GM12878 (cell line): ENCODE data around the gene TEX22. TPM values are rescaled to one million over a fixed set of nuclear protein-coding genes. Genes with fewer than 3 reads are reported as not detected.

Experiments used
- ATAC-seq: fragments of 200-7000 bp; cut with Tn5 transposase; 3 replicates; pipeline ENCODE4 v1.9.1; 2020; ENCODE audit warnings: mild to moderate bottlenecking, moderate library complexity
- BruUV-seq: library from RNA; stranded (reverse); fragments of 400-500 nt; replicated peaks from 2 replicates; lab custom pipeline; 2021; lab: Mats Ljungman, UMichigan
- CTCF ChIA-PET: fragments of 300-600 bp; sonication (Branson Sonifier 250); formaldehyde crosslinking; extraction: SDS; loops from one replicate; lab custom pipeline; 2021; ENCODE audit warnings: inconsistent platforms; lab: Yijun Ruan, JAX
- POLR2A ChIA-PET: fragments of 350-600 bp; formaldehyde crosslinking; extraction: SDS; loops from one replicate; lab custom pipeline; 2021; ENCODE audit warnings: inconsistent platforms; lab: Charles Lee
- RAD21 ChIA-PET: fragments of 300-600 bp; sonication (Branson Sonifier 250); formaldehyde crosslinking; loops from one replicate; lab custom pipeline; 2023; ENCODE audit warnings: antibody characterized with exemption; ENCODE audit not compliant: unreplicated experiment; lab: Charles Lee
- SMC1A ChIA-PET: fragments of 300-600 bp; sonication (Branson Sonifier 250); formaldehyde crosslinking; loops from one replicate; lab custom pipeline; 2023; ENCODE audit not compliant: unreplicated experiment, uncharacterized antibody; lab: Charles Lee
- DNase-seq: peaks from one replicate; pipeline ENCODE4 v3.0.0-alpha.2; 2011; ENCODE audit warnings: low read depth, low spot score
- FAIRE-seq: peaks from 3 replicates; lab custom pipeline; 2011; peaks lifted over from hg19 to GRCh38; lab: Jason Lieb, UNC
- H2AFZ ChIP-seq: 2 replicates; pipeline ENCODE4 v1.6.0; 2011; ENCODE audit warnings: low read depth, low read length, control low read depth; ENCODE audit not compliant: control insufficient read depth
- H3K27ac ChIP-seq: 2 replicates; pipeline ENCODE4 v1.5.1; 2011; ENCODE audit warnings: control low read depth; ENCODE audit not compliant: control insufficient read depth, insufficient read depth
- H3K27me3 ChIP-seq, 2 experiments: replicated peaks in 1 of 2; 2 replicates each; pipeline versions ENCODE4 v1.6.0 to v1.6.1; 2011; ENCODE audit warnings: low read length in 1 of 2; ENCODE audit not compliant: control insufficient read depth in 2 of 2, insufficient read depth in 2 of 2
- H3K36me3 ChIP-seq, 2 experiments: 2 replicates each; pipeline ENCODE4 v1.5.1; 2011; ENCODE audit warnings: low read length in 1 of 2; ENCODE audit not compliant: control insufficient read depth in 2 of 2, insufficient read depth in 2 of 2
- H3K4me1 ChIP-seq: 2 replicates; pipeline ENCODE4 v1.6.1; 2011; ENCODE audit warnings: mild to moderate bottlenecking, low read length, moderate library complexity, mixed read lengths; ENCODE audit not compliant: control insufficient read depth, insufficient read depth
- H3K4me2 ChIP-seq: 2 replicates; pipeline ENCODE4 v1.6.0; 2011; ENCODE audit warnings: control low read depth; ENCODE audit not compliant: control insufficient read depth, insufficient read depth
- H3K4me3 ChIP-seq: fragments of 200-600 bp; sonication (generic); 2 replicates; pipeline ENCODE4 v1.5.1; 2016
- H3K79me2 ChIP-seq: 2 replicates; pipeline ENCODE4 v1.6.0; 2011; ENCODE audit warnings: low read length; ENCODE audit not compliant: control insufficient read depth, insufficient read depth
- H3K9ac ChIP-seq: 2 replicates; pipeline ENCODE4 v1.8.0; 2011; ENCODE audit warnings: low read length, control low read depth, mixed read lengths; ENCODE audit not compliant: control insufficient read depth, insufficient read depth
- H3K9me3 ChIP-seq: replicated peaks from 3 replicates; pipeline ENCODE4 v1.5.1; 2011; ENCODE audit warnings: mild to moderate bottlenecking, low read length; ENCODE audit not compliant: control insufficient read depth, insufficient read depth
- H4K20me1 ChIP-seq: 2 replicates; pipeline ENCODE4 v1.6.0; 2011; ENCODE audit not compliant: control insufficient read depth, insufficient read depth
- MTA2 ChIP-seq: fragments of 450-650 bp; IDR thresholded peaks from 2 replicates; pipeline ENCODE4 v1.6.1; 2016; ENCODE audit warnings: low read depth, mild to moderate bottlenecking, moderate library complexity
- PAX5 ChIP-seq: IDR thresholded peaks from 2 replicates; pipeline ENCODE4 v1.6.1; 2011; ENCODE audit warnings: low read depth, low read length, borderline replicate concordance
- POLR2A ChIP-seq: IDR thresholded peaks from 2 replicates; pipeline ENCODE4 v1.6.1; 2011; ENCODE audit warnings: low read depth, mild to moderate bottlenecking, low read length
- SREBF1 ChIP-seq: IDR thresholded peaks from 2 replicates; pipeline ENCODE4 v1.6.1; 2012; ENCODE audit warnings: mild to moderate bottlenecking, low read length
- SREBF2 ChIP-seq: IDR thresholded peaks from 2 replicates; pipeline ENCODE4 v1.6.1; 2012; ENCODE audit warnings: mild to moderate bottlenecking, low read length
- WGBS: methylation state at CpG from one replicate; pipeline ENCODE4 v1.1.6; 2016; ENCODE audit warnings: low lambda C conversion rate; ENCODE audit not compliant: insufficient replicate concordance, insufficient coverage; ENCODE audit errors: missing lambda C conversion rate; 5-methylcytosine and 5-hydroxymethylcytosine counted together
- in situ Hi-C: fragments of 300-500 bp; cut with MboI; formaldehyde crosslinking; loops from 9 replicates; pipeline ENCODE4 v1.14.3; 2018; ENCODE audit warnings: mixed read lengths
- intact Hi-C: fragments of 100-400 bp; cut with micrococcal nuclease; formaldehyde crosslinking; loops from one replicate; pipeline ENCODE4 v1.14.2; 2022; ENCODE audit not compliant: unreplicated experiment
- polyA plus RNA-seq, 11 experiments: library from polyadenylated mRNA; depleted of rRNA in 4 of 11; unstranded in 6 of 11; stranded (reverse) in 5 of 11; fragments of >200 nt; fragmentation: Nextera tagmentation in 4 of 11; fragmentation: Illumina TruSeq in 1 of 11; extraction: Ambion mirVana in 4 of 11; extraction: Trizol in 1 of 11; gene quantifications; 1 replicate in 1 of 11; 2 replicates in 10 of 11; pipeline versions ENCODE4 v1.2.1 to v1.2.3, GENCODE V29; 2011 to 2016; ENCODE audit warnings: inconsistent platforms in 2 of 11, missing spikeins in 2 of 11, low read depth in 1 of 11
- total RNA-seq, 4 experiments: library from RNA; depleted of rRNA in 3 of 4; stranded (reverse); fragments of >200 nt in 3 of 4; fragmentation: Illumina TruSeq in 1 of 4; extraction: Trizol in 1 of 4; gene quantifications; 2 replicates each; pipeline versions ENCODE4 v1.2.1 to v1.2.3, GENCODE V29; 2013 to 2021

Gene TEX22
- total and polyA plus RNA-seq, 10 of the 15 experiments (the other 5 are each of a cell fraction or from before 2014, with no cell fraction given), result 0.02 to 4.0 (median 0.63) TPM; not detected in 1

GRCh38 chr14:105432657-105433056, 34.3 kb downstream of the TEX22 start:
- no peak for FAIRE-seq
- no peaks in the 10 kb centered on the region; the same call in 1 of the 2 replicates for H4K20me1 ChIP-seq
- SMC1A ChIA-PET, result no interaction called here
- RAD21 ChIA-PET, result no interaction called here
- in situ Hi-C loops, result no loop called here
- ATAC-seq, result no peak
- H3K79me2 ChIP-seq, result peaks cover 43% of the 10 kb centered on the region
- no peak for TF ChIP-seq SREBF1
- TF ChIP-seq, all 136 proteins: peak for 0
- DNase-seq, result no peak
- Histone ChIP-seq H3K36me3 (peaks cover 2 to 4% of the 10 kb centered on the region in 2 experiments; a peak in 3 of 4 replicates), H3K9ac (no peak overlapping the region), H3K4me1 (no peaks in the 10 kb centered on the region; the same call in 1 of the 2 replicates), H3K4me2 (no peak overlapping the region), H2AFZ (no peak overlapping the region), H3K9me3 (no peaks in the 10 kb centered on the region; the same call in 2 of the 3 replicates), H3K27ac (no peak overlapping the region), H3K27me3 (no peaks in the 10 kb centered on the region), H3K4me3 (no peak overlapping the region)
- no TSS peak for BruUV-seq
- CTCF ChIA-PET, result no interaction called here
- 85% methylated on average over 12 of the region's 12 CpGs for WGBS
- POLR2A ChIA-PET, result no interaction called here
- intact Hi-C loops, result no loop called here

GRCh38 chr14:105433161-105433605, 34.8 kb downstream of the TEX22 start:
- Histone ChIP-seq H3K9ac (no peak overlapping the region), H3K27me3 (no peaks in the 10 kb centered on the region), H3K27ac (no peak overlapping the region), H4K20me1 (no peaks in the 10 kb centered on the region; the same call in 1 of the 2 replicates), H3K4me3 (no peak overlapping the region), H3K79me2 (peaks cover 42% of the 10 kb centered on the region), H2AFZ (no peak overlapping the region), H3K4me2 (no peak overlapping the region), H3K9me3 (no peaks in the 10 kb centered on the region; the same call in 2 of the 3 replicates), H3K36me3 (peaks cover 2 to 4% of the 10 kb centered on the region in 2 experiments; a peak in 3 of 4 replicates)
- no TSS peak for BruUV-seq
- DNase-seq (no peak), ATAC-seq (no peak), FAIRE-seq (no peak)
- ChIA-PET RAD21 (no interaction called here), SMC1A (no interaction called here), CTCF (no interaction called here), POLR2A (no interaction called here)
- WGBS, result 91% methylated on average over 17 of the region's 17 CpGs
- intact Hi-C loops, result no loop called here
- TF ChIP-seq SREBF2, result no peak
- TF ChIP-seq POLR2A, result peak; percentile 48
- TF ChIP-seq MTA2, result no peak
- no peak for TF ChIP-seq PAX5
- TF ChIP-seq, all 136 proteins: peak for 1
- in situ Hi-C loops, result no loop called here
- no peaks in the 10 kb centered on the region; the same call in 1 of the 2 replicates for H3K4me1 ChIP-seq
